Ovary (tissue), 9 donors: Measurements from ENCODE around the gene ROMO1. TPM values are rescaled to one million over a fixed set of nuclear protein-coding genes. Genes with fewer than 3 reads are reported as not detected.
"Not testable (repeated sequence)": the region's sequence is repeated elsewhere in the genome, so short reads cannot be mapped to it uniquely, and the experiment has no call there.

Experiments
- DNase-seq, 5 donors: peaks; one replicate each; pipeline ENCODE4 v3.0.0-alpha.2; 2019 to 2020
- H3K27ac ChIP-seq, 2 donors: fragments of 200-600 bp; one replicate each; pipeline versions ENCODE4 v1.5.1 to v1.8.0; 2019 to 2022
- H3K27me3 ChIP-seq: fragments of 200-600 bp; one replicate; pipeline ENCODE4 v1.8.0; 2022
- H3K36me3 ChIP-seq: fragments of 200-600 bp; sonication (generic); one replicate; pipeline ENCODE4 v1.5.1; 2019
- H3K4me1 ChIP-seq: one replicate; pipeline ENCODE4 v1.8.1; 2013; ENCODE audit warnings: mild to moderate bottlenecking, moderate library complexity; ENCODE audit not compliant: insufficient read depth
- H3K4me3 ChIP-seq: fragments of 200-600 bp; sonication (generic); one replicate; pipeline ENCODE4 v1.5.1; 2017
- H3K9me3 ChIP-seq, 2 donors: fragments of 200-600 bp in 1 of 2; sonication (generic) in 1 of 2; one replicate each; pipeline versions ENCODE4 v1.5.1 to v1.8.1; 2013 to 2019; ENCODE audit warnings: mild to moderate bottlenecking in 1 of 2, moderate library complexity in 1 of 2
- CTCF ChIP-seq, 3 donors: fragments of 450-650 bp in 2 of 3; fragments of 200-600 bp in 1 of 3; IDR thresholded peaks; one replicate each; pipeline versions ENCODE4 v1.5.1 to v1.8.0; 2016 to 2022; ENCODE audit warnings: antibody characterized with exemption in 3 of 3, mild to moderate bottlenecking in 1 of 3
- EP300 ChIP-seq: sonication (generic); formaldehyde crosslinking; IDR thresholded peaks from one replicate; pipeline ENCODE4 v1.6.1; 2017; ENCODE audit warnings: antibody characterized with exemption
- POLR2A ChIP-seq: fragments of 450-650 bp; IDR thresholded peaks from one replicate; pipeline ENCODE4 v1.6.1; 2017; ENCODE audit warnings: antibody characterized with exemption, mild to moderate bottlenecking, moderate library complexity
- WGBS, 3 donors: extraction: QIAGEN DNeasy Blood & Tissue Kit in 1 of 3; methylation state at CpG; one replicate each; pipeline versions ENCODE4 v1.1.5 to v1.1.7; 2013 to 2017; 5-methylcytosine and 5-hydroxymethylcytosine counted together
- intact Hi-C, 4 donors: fragments of 100-400 bp; cut with DNase I; formaldehyde crosslinking; loops; one replicate each; pipeline versions ENCODE4 v1.11.0 to v1.15.1; 2022 to 2023
- polyA plus RNA-seq, 2 donors: library from polyadenylated mRNA; stranded (reverse); fragments of 200-250 nt in 1 of 2; fragments of 350-450 nt in 1 of 2; fragmentation: Illumina TruSeq in 1 of 2; extraction: RNeasy Lipid Tissue Mini Kit (QIAGEN cat#74804) in 1 of 2; gene quantifications; one replicate each; pipeline ENCODE4 v1.2.3, GENCODE V29; 2013 to 2014
- total RNA-seq, 7 donors: library from RNA; depleted of rRNA in 2 of 7; stranded (reverse); fragments of >200 nt in 2 of 7; fragmentation: NEBNext Ultra II Directional in 3 of 7; extraction: Animal tissue kit (Norgen Biotek cat#: 25700) in 3 of 7; gene quantifications; one replicate each; pipeline versions ENCODE4 v1.1.0 to v1.2.4, GENCODE V29; 2016 to 2023
- donor health status: DM: no; HTN: no; CAD: no; lungs with moderate emphysema.
- donor health status: DM: no; HTN: no; CAD: no.
- donor health status: Bipolar disorder and iron deficiency.
- donor health status: DM: yes; HTN: yes; CAD: no.
- donor health status: DM: no; HTN: no; CAD: no.
- donor health status: DM: yes; HTN: yes; CAD: no.

ROMO1 gene
- total and polyA plus RNA-seq, 9 donors: 23.2 to 404 (median 112) TPM

GRCh38 chr20:35721219-35721618 lies 22.0 kb downstream of the ROMO1 start:
- no peak overlapping the region for H3K4me3 ChIP-seq
- peaks cover 2% of the 10 kb centered on the region for H3K36me3 ChIP-seq
- peaks cover 3% of the 10 kb centered on the region for H3K4me1 ChIP-seq
- H3K27ac ChIP-seq: no peak overlapping the region
- intact Hi-C loops: no loop called here
- WGBS, 3 donors: 86 to 87% (median 86%) methylated on average over 3 of the region's 3 CpGs
- TF ChIP-seq POLR2A: no peak
- no peak for TF ChIP-seq EP300
- no peak for TF ChIP-seq CTCF (IDR thresholded peaks at IDR 0.05)
- H3K9me3 ChIP-seq: no peaks in the 10 kb centered on the region
- H3K27me3 ChIP-seq: no peaks in the 10 kb centered on the region
- no peak for DNase-seq

GRCh38 chr20:35721621-35722020 lies 22.4 kb downstream of the ROMO1 start:
- DNase-seq: no peak
- H3K27me3 ChIP-seq: no peaks in the 10 kb centered on the region
- H3K36me3 ChIP-seq: peaks cover 2% of the 10 kb centered on the region
- WGBS, 3 donors: 36 to 64% (median 42%) methylated on average over 3 of the region's 3 CpGs
- intact Hi-C loops: no loop called here
- H3K9me3 ChIP-seq: no peaks in the 10 kb centered on the region
- TF ChIP-seq CTCF (IDR thresholded peaks at IDR 0.05) (no peak), POLR2A (no peak), EP300 (no peak)
- no peak overlapping the region for H3K4me3 ChIP-seq
- H3K27ac ChIP-seq: no peak overlapping the region
- peaks cover 3% of the 10 kb centered on the region for H3K4me1 ChIP-seq

- H3K4me3 ChIP-seq, DNase-seq, H3K4me1 ChIP-seq, H3K9me3 ChIP-seq, H3K36me3 ChIP-seq, H3K27me3 ChIP-seq, H3K27ac ChIP-seq, intact Hi-C loops: not testable (repeated sequence)
- WGBS, 3 donors: 85 to 89% (median 88%) methylated on average over 4 of the region's 4 CpGs
Measured at GRCh38 chr20:35723275-35723639, 24.1 kb downstream of the ROMO1 start.

GRCh38 chr20:35723652-35724320 lies 24.6 kb downstream of the ROMO1 start:
- H3K27me3 ChIP-seq, H3K4me3 ChIP-seq, H3K9me3 ChIP-seq, H3K27ac ChIP-seq, DNase-seq, intact Hi-C loops, H3K36me3 ChIP-seq, H3K4me1 ChIP-seq: not testable (repeated sequence)
- WGBS, 3 donors: 88 to 91% (median 89%) methylated on average over 12 of the region's 12 CpGs

- intact Hi-C loops: no loop called here
- Histone ChIP-seq H3K4me1 (peaks cover 3% of the 10 kb centered on the region), H3K36me3 (peaks cover 2% of the 10 kb centered on the region)
Measured at GRCh38 chr20:35724321-35725230, 25.4 kb downstream of the ROMO1 start.

More at GRCh38 chr20:35724321-35725230, 25.4 kb downstream of the ROMO1 start:
- WGBS, 3 donors: 69 to 78% (median 72%) methylated on average over 13 of the region's 13 CpGs
- Histone ChIP-seq H3K27ac (no peak overlapping the region), H3K4me3 (no peak overlapping the region), H3K27me3 (no peaks in the 10 kb centered on the region), H3K9me3 (no peaks in the 10 kb centered on the region)
- TF ChIP-seq POLR2A: no peak
- TF ChIP-seq EP300: no peak
- TF ChIP-seq CTCF (IDR thresholded peaks at IDR 0.05): no peak
- no peak for DNase-seq
